Ovary (tissue), 9 donors: ENCODE data around the gene NLRP9. TPM values are rescaled to one million over a fixed set of nuclear protein-coding genes. Genes with fewer than 3 reads are reported as not detected.

Experiments
- DNase-seq, 5 donors: peaks; one replicate each; pipeline ENCODE4 v3.0.0-alpha.2; 2019 to 2020
- H3K27ac ChIP-seq, 2 donors: fragments of 200-600 bp; one replicate each; pipeline versions ENCODE4 v1.5.1 to v1.8.0; 2019 to 2022
- H3K27me3 ChIP-seq: fragments of 200-600 bp; one replicate; pipeline ENCODE4 v1.8.0; 2022
- H3K36me3 ChIP-seq: fragments of 200-600 bp; sonication (generic); one replicate; pipeline ENCODE4 v1.5.1; 2019
- H3K4me1 ChIP-seq: one replicate; pipeline ENCODE4 v1.8.1; 2013; ENCODE audit warnings: mild to moderate bottlenecking, moderate library complexity; ENCODE audit not compliant: insufficient read depth
- H3K4me3 ChIP-seq: fragments of 200-600 bp; sonication (generic); one replicate; pipeline ENCODE4 v1.5.1; 2017
- H3K9me3 ChIP-seq, 2 donors: fragments of 200-600 bp in 1 of 2; sonication (generic) in 1 of 2; one replicate each; pipeline versions ENCODE4 v1.5.1 to v1.8.1; 2013 to 2019; ENCODE audit warnings: mild to moderate bottlenecking in 1 of 2, moderate library complexity in 1 of 2
- EP300 ChIP-seq: sonication (generic); formaldehyde crosslinking; IDR thresholded peaks from one replicate; pipeline ENCODE4 v1.6.1; 2017; ENCODE audit warnings: antibody characterized with exemption
- POLR2A ChIP-seq: fragments of 450-650 bp; IDR thresholded peaks from one replicate; pipeline ENCODE4 v1.6.1; 2017; ENCODE audit warnings: antibody characterized with exemption, mild to moderate bottlenecking, moderate library complexity
- whole genome bisulfite sequencing, 3 donors: extraction: QIAGEN DNeasy Blood & Tissue Kit in 1 of 3; methylation state at CpG; one replicate each; pipeline versions ENCODE4 v1.1.5 to v1.1.7; 2013 to 2017; 5-methylcytosine and 5-hydroxymethylcytosine counted together
- intact Hi-C, 4 donors: fragments of 100-400 bp; cut with DNase I; formaldehyde crosslinking; loops; one replicate each; pipeline versions ENCODE4 v1.11.0 to v1.15.1; 2022 to 2023
- polyA plus RNA-seq, 2 donors: library from polyadenylated mRNA; stranded (reverse); fragments of 200-250 nt in 1 of 2; fragments of 350-450 nt in 1 of 2; fragmentation: Illumina TruSeq in 1 of 2; extraction: RNeasy Lipid Tissue Mini Kit (QIAGEN cat#74804) in 1 of 2; gene quantifications; one replicate each; pipeline ENCODE4 v1.2.3, GENCODE V29; 2013 to 2014
- total RNA-seq, 7 donors: library from RNA; depleted of rRNA in 2 of 7; stranded (reverse); fragments of >200 nt in 2 of 7; fragmentation: NEBNext Ultra II Directional in 3 of 7; extraction: Animal tissue kit (Norgen Biotek cat#: 25700) in 3 of 7; gene quantifications; one replicate each; pipeline versions ENCODE4 v1.1.0 to v1.2.4, GENCODE V29; 2016 to 2023
- TF ChIP-seq, protein P1 (sequence below), 3 donors: fragments of 450-650 bp in 2 of 3; fragments of 200-600 bp in 1 of 3; IDR thresholded peaks; one replicate each; pipeline versions ENCODE4 v1.5.1 to v1.8.0; 2016 to 2022; ENCODE audit warnings: antibody characterized with exemption in 3 of 3, mild to moderate bottlenecking in 1 of 3
- donor health status: DM: no; HTN: no; CAD: no; lungs with moderate emphysema.
- donor health status: DM: no; HTN: no; CAD: no.
- donor health status: Bipolar disorder and iron deficiency.
- donor health status: DM: yes; HTN: yes; CAD: no.
- donor health status: DM: no; HTN: no; CAD: no.
- donor health status: DM: yes; HTN: yes; CAD: no.

The NLRP9 gene
- total and polyA plus RNA-seq, 9 donors, result 0.17 to 0.80 TPM; not detected in 7

DNA sequence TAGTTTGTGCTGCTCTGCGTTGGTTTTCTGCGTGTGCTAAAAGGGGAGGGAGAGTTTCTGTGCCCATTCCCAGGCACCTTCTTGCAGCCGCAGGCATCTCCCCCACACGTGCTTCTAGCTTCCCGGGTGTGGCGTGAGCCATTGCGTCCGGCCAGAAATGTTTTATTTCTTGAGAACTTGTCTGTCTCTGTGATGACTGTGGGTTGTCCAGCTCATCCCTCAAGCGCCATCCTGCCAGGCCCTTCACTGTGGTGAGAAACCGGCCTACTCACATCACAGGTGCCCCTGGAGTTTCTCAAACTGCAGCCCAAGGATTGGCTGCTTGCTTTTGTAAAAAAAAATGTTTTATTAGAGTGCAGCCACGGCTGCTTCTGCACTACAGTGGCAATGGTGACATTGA is 39.0 kb downstream of the NLRP9 start:
- no peak overlapping the region for H3K27ac ChIP-seq
- no peaks in the 10 kb centered on the region for H3K9me3 ChIP-seq
- WGBS, 3 donors, result 50 to 68% (median 54%) methylated on average over 11 of the region's 11 CpGs
- H3K4me3 ChIP-seq, result no peak overlapping the region
- no peaks in the 10 kb centered on the region for H3K27me3 ChIP-seq
- H3K36me3 ChIP-seq, result no peaks in the 10 kb centered on the region
- intact Hi-C loops, result no loop called here
- H3K4me1 ChIP-seq, result peaks cover 3% of the 10 kb centered on the region
- TF ChIP-seq POLR2A (no peak), EP300 (no peak)
- TF ChIP-seq, protein P1, sequence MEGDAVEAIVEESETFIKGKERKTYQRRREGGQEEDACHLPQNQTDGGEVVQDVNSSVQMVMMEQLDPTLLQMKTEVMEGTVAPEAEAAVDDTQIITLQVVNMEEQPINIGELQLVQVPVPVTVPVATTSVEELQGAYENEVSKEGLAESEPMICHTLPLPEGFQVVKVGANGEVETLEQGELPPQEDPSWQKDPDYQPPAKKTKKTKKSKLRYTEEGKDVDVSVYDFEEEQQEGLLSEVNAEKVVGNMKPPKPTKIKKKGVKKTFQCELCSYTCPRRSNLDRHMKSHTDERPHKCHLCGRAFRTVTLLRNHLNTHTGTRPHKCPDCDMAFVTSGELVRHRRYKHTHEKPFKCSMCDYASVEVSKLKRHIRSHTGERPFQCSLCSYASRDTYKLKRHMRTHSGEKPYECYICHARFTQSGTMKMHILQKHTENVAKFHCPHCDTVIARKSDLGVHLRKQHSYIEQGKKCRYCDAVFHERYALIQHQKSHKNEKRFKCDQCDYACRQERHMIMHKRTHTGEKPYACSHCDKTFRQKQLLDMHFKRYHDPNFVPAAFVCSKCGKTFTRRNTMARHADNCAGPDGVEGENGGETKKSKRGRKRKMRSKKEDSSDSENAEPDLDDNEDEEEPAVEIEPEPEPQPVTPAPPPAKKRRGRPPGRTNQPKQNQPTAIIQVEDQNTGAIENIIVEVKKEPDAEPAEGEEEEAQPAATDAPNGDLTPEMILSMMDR (IDR thresholded peaks at IDR 0.05), result no peak
- DNase-seq, result peak in 1 of 5 donors; percentile 11

DNA sequence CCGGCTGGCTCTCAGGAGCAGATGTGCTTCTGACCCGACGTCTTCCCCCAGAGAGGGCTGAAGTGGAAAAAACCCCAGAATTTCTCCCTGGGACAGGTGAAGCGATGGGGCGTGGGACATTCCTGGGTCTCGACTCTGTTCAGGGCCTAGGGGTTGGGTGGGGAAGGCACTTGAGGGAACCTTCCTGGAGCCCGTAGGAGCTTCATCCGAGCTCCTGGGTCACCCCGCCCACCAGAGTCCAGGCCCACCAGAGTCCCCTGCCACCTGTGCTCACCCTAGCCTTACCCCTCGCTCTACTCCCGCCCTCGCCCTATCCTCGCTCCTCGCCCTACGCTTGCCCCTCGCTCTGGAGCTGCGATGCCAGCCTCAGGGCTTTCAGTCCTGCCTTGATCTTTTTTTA is 39.9 kb downstream of the NLRP9 start:
- peak in 1 of 5 donors; percentile 2 for DNase-seq
- H3K27ac ChIP-seq, result no peak overlapping the region
- 94 to 95% (median 95%) methylated on average over 17 of the region's 17 CpGs for WGBS, 3 donors

DNA sequence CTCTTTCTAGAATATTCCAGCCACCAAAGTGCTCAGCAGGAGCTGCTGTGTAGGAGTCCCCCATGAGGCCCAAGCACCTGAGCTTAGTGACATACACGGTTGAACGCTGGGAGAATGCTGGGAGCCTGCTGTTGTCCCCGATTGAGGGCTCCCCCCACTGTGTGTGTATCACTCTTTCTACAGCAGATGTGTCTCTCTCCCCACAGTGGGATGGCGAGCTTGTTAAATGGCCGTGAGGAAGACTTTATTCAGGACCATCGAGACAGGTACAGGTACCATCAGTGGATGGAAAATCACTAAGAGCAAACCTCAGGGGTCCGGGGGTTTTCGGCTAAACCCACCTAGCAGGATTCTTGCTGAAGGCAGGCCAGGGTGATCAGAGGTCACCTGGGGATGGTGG is 40.5 kb downstream of the NLRP9 start:
- WGBS, 3 donors, result 87 to 91% (median 88%) methylated on average over 8 of the region's 8 CpGs
- peak in 1 of 5 donors; percentile 9 for DNase-seq
- intact Hi-C loops, result no loop called here

More for the DNA sequence above, 39.9 kb downstream of the NLRP9 start:
- no peaks in the 10 kb centered on the region for H3K4me1 ChIP-seq
- H3K9me3 ChIP-seq, result no peaks in the 10 kb centered on the region
- H3K27me3 ChIP-seq, result no peaks in the 10 kb centered on the region
- no peak overlapping the region for H3K4me3 ChIP-seq
- TF ChIP-seq, protein P1 (IDR thresholded peaks at IDR 0.05), result no peak
- TF ChIP-seq EP300 (no peak), POLR2A (no peak)
- no peaks in the 10 kb centered on the region for H3K36me3 ChIP-seq
- intact Hi-C loops, result no loop called here

DNA sequence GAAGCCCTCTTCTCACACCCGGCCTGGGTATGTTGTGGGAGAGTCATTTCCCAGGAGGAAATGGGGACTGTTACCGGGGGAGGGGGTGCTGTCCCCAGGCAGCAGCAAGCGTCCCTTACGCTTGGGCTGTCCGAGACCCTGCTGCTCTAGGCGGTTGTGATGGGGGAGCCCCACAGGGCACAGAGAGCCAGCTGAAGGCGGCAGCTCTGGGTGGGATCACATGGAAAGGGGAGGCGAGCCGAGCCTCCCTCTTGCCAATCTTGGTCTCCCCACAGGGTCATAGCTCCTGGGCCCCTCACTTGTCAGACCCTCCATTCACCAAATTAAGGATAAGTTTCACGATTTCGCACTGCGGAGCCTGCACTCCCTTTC is 41.1 kb downstream of the NLRP9 start:
- Histone ChIP-seq H3K36me3 (no peaks in the 10 kb centered on the region), H3K27me3 (no peaks in the 10 kb centered on the region), H3K4me3 (no peak overlapping the region), H3K4me1 (no peaks in the 10 kb centered on the region), H3K9me3 (no peaks in the 10 kb centered on the region), H3K27ac (no peak overlapping the region)
- intact Hi-C loops, result no loop called here
- DNase-seq, result peak in 1 of 5 donors; percentile 9
- TF ChIP-seq, protein P1 (IDR thresholded peaks at IDR 0.05), result no peak
- no peak for TF ChIP-seq POLR2A
- no peak for TF ChIP-seq EP300
- 86 to 91% (median 89%) methylated on average over 12 of the region's 12 CpGs for WGBS, 3 donors

More for the DNA sequence above, 40.5 kb downstream of the NLRP9 start:
- no peaks in the 10 kb centered on the region for H3K4me1 ChIP-seq
- TF ChIP-seq, protein P1 (IDR thresholded peaks at IDR 0.05), result no peak
- TF ChIP-seq POLR2A (no peak), EP300 (no peak)
- H3K36me3 ChIP-seq, result no peaks in the 10 kb centered on the region
- H3K27me3 ChIP-seq, result no peaks in the 10 kb centered on the region
- no peak overlapping the region for H3K4me3 ChIP-seq
- no peak overlapping the region for H3K27ac ChIP-seq
- no peaks in the 10 kb centered on the region for H3K9me3 ChIP-seq
